NCI-H345 treated with DMSO at 0.1 percent for 48 hours (cell line): ENCODE results near the gene CLVS2.

ENCODE experiments used
- DNase-seq: peaks from one replicate; lab custom pipeline; 2025; ENCODE audit not compliant: unreplicated experiment; lab: John Stamatoyannopoulos, UW

CLVS2 gene

DNA sequence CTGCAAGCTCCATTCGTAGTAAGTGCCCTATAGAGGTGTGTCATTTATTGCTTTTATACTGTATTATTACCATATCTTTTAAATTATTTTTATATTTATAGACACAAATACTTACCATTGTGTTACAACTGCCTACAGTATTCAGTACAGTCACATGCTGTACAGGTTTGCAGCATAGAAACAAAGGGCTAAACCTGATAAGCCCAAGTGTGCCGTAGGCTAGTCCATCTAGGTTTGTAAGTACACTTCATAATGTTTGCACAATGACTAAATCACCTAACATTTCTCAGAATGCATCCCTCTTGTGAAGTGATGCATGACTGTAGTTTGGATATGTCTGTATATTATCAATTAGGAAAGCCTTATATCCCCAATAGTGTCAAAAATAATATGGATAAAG lies 122.8 kb downstream of the CLVS2 start:
- peak; percentile 57 for DNase-seq
